GM10248 (cell line): ENCODE measurements around the gene MIB2.

Experiments used
- CTCF ChIA-PET: fragments of 300-600 bp; sonication (Branson Sonifier 250); formaldehyde crosslinking; extraction: SDS; loops from one replicate; lab custom pipeline; 2021; ENCODE audit warnings: antibody characterized with exemption; lab: Yijun Ruan, JAX
- POLR2A ChIA-PET: fragments of 350-650 bp; sonication (Branson Sonifier 250); formaldehyde crosslinking; extraction: SDS; loops from one replicate; lab custom pipeline; 2020; ENCODE audit warnings: antibody characterized with exemption; lab: Yijun Ruan, JAX
- DNase-seq: peaks from one replicate; pipeline ENCODE4 v3.0.0; 2012; ENCODE audit errors: extremely low spot score
- TF ChIP-seq, protein P1 (sequence below): IDR thresholded peaks from 2 replicates; pipeline ENCODE4 v1.5.1; 2012; ENCODE audit warnings: mild to moderate bottlenecking, low read depth; ENCODE audit errors: extremely low read depth, missing control alignments, control extremely low read depth

The MIB2 gene

GRCh38 chr1:1602304-1602967 lies 12.9 kb upstream of the MIB2 start:
- ChIA-PET POLR2A (interaction anchor here (1.2 kb wide), 1 partner anchor 14 kb away, joined by 3 read pairs; no protein-coding TSS in a partner anchor), CTCF (interaction anchor here (1.3 to 1.9 kb wide), 4 partner anchors 9 to 21 kb away, joined by 3 to 6 read pairs (median 4); no protein-coding TSS in a partner anchor)
- TF ChIP-seq, protein P1, sequence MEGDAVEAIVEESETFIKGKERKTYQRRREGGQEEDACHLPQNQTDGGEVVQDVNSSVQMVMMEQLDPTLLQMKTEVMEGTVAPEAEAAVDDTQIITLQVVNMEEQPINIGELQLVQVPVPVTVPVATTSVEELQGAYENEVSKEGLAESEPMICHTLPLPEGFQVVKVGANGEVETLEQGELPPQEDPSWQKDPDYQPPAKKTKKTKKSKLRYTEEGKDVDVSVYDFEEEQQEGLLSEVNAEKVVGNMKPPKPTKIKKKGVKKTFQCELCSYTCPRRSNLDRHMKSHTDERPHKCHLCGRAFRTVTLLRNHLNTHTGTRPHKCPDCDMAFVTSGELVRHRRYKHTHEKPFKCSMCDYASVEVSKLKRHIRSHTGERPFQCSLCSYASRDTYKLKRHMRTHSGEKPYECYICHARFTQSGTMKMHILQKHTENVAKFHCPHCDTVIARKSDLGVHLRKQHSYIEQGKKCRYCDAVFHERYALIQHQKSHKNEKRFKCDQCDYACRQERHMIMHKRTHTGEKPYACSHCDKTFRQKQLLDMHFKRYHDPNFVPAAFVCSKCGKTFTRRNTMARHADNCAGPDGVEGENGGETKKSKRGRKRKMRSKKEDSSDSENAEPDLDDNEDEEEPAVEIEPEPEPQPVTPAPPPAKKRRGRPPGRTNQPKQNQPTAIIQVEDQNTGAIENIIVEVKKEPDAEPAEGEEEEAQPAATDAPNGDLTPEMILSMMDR, result no peak
- peak; percentile 68 for DNase-seq

GRCh38 chr1:1602968-1603506 lies 12.3 kb upstream of the MIB2 start:
- POLR2A ChIA-PET, result interaction anchor here (1.2 kb wide), 1 partner anchor 13 kb away, joined by 3 read pairs; no protein-coding TSS in a partner anchor

DNA sequence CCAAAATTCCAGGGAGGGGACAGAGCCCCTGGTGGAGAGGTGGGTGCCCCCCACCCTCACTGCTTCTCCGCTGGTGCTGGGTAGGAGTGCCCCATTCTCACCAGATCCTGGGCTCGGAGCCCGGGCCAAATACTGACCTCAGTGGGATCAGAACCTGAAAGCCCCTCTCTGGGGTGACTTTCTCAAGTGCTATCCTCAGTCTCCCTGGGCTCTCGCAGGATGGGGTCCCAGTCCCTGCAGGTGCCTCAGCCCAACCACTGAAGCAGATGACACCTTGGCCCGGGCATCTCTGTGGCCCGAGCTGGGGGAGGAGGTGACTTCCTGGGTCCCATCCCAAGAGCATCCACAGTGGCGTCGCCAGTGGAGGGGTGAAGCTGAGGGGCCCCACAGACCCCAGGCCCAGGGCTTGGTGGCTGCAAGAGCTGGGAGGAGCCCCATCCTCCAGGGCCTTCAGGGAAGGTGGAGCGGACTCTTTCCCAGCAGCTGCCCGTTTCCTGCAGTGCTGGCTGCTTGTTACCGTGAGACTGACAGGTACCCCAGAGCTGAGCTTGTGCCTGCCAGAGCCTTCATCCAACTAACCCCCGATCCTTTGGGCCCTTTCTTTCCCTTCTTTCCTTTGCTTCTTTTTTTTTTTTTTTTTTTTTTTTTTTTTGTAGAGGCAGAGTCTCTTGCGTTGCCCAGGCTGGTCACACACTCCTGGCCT lies 11.5 kb upstream of the MIB2 start:
- no peak for DNase-seq
- ChIA-PET POLR2A (interaction anchor here (0.6 to 1.2 kb wide), 3 partner anchors 12 to 153 kb away, joined by 3 to 4 read pairs (median 3); no protein-coding TSS in a partner anchor), CTCF (interaction anchor here (0.8 to 1.9 kb wide), 3 partner anchors 10 to 306 kb away, joined by 3 to 4 read pairs (median 3); no protein-coding TSS in a partner anchor)
- TF ChIP-seq, protein P1, result no peak

More at GRCh38 chr1:1602968-1603506, 12.3 kb upstream of the MIB2 start:
- TF ChIP-seq, protein P1, result no peak
- no peak for DNase-seq
- CTCF ChIA-PET, result interaction anchor here (0.8 to 1.9 kb wide), 6 partner anchors 8 to 306 kb away, joined by 3 to 6 read pairs (median 4); no protein-coding TSS in a partner anchor

- TF ChIP-seq, protein P1, result no peak
- CTCF ChIA-PET, result no interaction called here
- POLR2A ChIA-PET, result no interaction called here
- DNase-seq, result no peak
Observed at GRCh38 chr1:1604374-1605033, 10.8 kb upstream of the MIB2 start.

DNA sequence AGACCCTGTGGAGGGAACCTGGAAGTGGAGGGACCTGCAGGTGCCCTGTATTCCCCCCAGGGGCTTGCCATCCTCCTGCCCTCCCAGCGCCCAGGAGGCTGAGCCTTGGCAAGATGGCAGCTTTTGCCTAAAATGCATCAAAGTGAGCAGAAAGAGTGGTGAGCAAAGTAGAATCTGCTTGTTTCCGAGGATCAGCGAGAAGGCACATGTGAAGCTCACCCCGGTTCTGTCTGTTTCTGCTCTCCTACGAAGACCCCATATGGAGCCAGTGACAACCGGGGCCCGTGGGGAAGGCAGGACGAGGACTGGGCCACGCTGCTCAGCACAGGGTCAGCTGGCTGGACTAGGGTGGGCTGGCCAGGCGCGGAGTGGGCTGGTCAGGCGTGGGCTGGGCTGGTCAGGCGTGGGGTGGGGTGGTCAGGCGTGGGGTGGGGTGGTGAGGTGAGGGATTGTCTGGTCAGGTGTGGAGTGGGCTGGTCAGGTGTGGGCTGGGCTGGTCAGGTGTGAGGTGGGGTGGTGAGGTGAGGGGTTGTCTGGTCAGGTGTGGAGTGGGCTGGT lies 10.2 kb upstream of the MIB2 start:
- CTCF ChIA-PET, result no interaction called here
- TF ChIP-seq, protein P1, result no peak
- POLR2A ChIA-PET, result no interaction called here

GRCh38 chr1:1605724-1606123 lies 9.6 kb upstream of the MIB2 start:
- CTCF ChIA-PET, result no interaction called here
- no peak for DNase-seq
- POLR2A ChIA-PET, result no interaction called here
- TF ChIP-seq, protein P1, result no peak

More for the DNA sequence above, 10.2 kb upstream of the MIB2 start:
- no peak for DNase-seq
